ENCODE results near the gene ANHX.

The ANHX gene

GRCh38 chr12:133172491-133172890 is 63.2 kb downstream of the ANHX start:
- H3K9ac ChIP-seq, result no peak overlapping the region
- no peak overlapping the region for H3K27ac ChIP-seq
- H2AFZ ChIP-seq (ENCODE audit: low read depth), result no peak overlapping the region
- H3K4me2 ChIP-seq, result no peak overlapping the region
- no peak overlapping the region for H3K4me3 ChIP-seq (IDR thresholded peaks at IDR 0.05; ENCODE audit: insufficient read depth, low read depth, low read length)
- no peaks in the 10 kb centered on the region for H4K20me1 ChIP-seq (ENCODE audit: insufficient read depth)
- H3K4me1 ChIP-seq (ENCODE audit: low read depth, poor library complexity, severe bottlenecking), result no peaks in the 10 kb centered on the region
- H3K36me3 ChIP-seq (ENCODE audit: insufficient read depth), result no peaks in the 10 kb centered on the region
- H3K27me3 ChIP-seq (ENCODE audit: insufficient read depth, low read depth), result no peaks in the 10 kb centered on the region
- no peak for TF ChIP-seq CTCF (conservative IDR thresholded peaks at IDR 0.05; ENCODE audit: low read depth, low read length)
- no peaks in the 10 kb centered on the region for H3K79me2 ChIP-seq (ENCODE audit: insufficient read depth, low read depth)
